Mammary epithelial cell (primary cell): ENCODE results near the gene PANK1.

Source experiments
- EZH2 ChIP-seq: IDR thresholded peaks from 2 replicates; pipeline ENCODE4 v1.6.1; 2012; ENCODE audit warnings: low read length, inconsistent platforms, borderline replicate concordance
- TF ChIP-seq, protein P1 (sequence below), 2 donors: IDR thresholded peaks in 1 of 2; conservative IDR thresholded peaks in 1 of 2; 2 replicates each; pipeline ENCODE4 v1.5.1; 2011 to 2012; ENCODE audit warnings: inconsistent platforms in 2 of 2, low read length in 2 of 2, mild to moderate bottlenecking in 2 of 2, control low read depth in 1 of 2, low read depth in 1 of 2; ENCODE audit not compliant: insufficient read depth in 1 of 2; ENCODE audit errors: extremely low read depth in 1 of 2

- TF ChIP-seq, protein P1, sequence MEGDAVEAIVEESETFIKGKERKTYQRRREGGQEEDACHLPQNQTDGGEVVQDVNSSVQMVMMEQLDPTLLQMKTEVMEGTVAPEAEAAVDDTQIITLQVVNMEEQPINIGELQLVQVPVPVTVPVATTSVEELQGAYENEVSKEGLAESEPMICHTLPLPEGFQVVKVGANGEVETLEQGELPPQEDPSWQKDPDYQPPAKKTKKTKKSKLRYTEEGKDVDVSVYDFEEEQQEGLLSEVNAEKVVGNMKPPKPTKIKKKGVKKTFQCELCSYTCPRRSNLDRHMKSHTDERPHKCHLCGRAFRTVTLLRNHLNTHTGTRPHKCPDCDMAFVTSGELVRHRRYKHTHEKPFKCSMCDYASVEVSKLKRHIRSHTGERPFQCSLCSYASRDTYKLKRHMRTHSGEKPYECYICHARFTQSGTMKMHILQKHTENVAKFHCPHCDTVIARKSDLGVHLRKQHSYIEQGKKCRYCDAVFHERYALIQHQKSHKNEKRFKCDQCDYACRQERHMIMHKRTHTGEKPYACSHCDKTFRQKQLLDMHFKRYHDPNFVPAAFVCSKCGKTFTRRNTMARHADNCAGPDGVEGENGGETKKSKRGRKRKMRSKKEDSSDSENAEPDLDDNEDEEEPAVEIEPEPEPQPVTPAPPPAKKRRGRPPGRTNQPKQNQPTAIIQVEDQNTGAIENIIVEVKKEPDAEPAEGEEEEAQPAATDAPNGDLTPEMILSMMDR (conservative IDR thresholded peaks at IDR 0.05 in 1 of 2, IDR thresholded peaks at IDR 0.05 in 1 of 2; ENCODE audit: extremely low read depth in 1 of 2, insufficient read depth in 1 of 2, low read depth in 1 of 2, low read length in 2 of 2): no peak
- TF ChIP-seq EZH2: no peak
Observed at GRCh38 chr10:89604200-89604599, 40.8 kb downstream of the PANK1 start.
